Liver (tissue), 9 donors: Measurements from ENCODE around the gene ARCN1. TPM values are rescaled to one million over a fixed set of nuclear protein-coding genes. Genes with fewer than 3 reads are reported as not detected.

Experiments used
- DNase-seq: peaks from one replicate; pipeline ENCODE4 v3.0.0-alpha.2; 2017; ENCODE audit warnings: low spot score
- H3K27ac ChIP-seq, 2 donors: one replicate each; pipeline ENCODE4 v1.7.0; 2013; ENCODE audit warnings: inconsistent platforms in 2 of 2, low read length in 2 of 2, control low read depth in 1 of 2, low read depth in 1 of 2, mild to moderate bottlenecking in 1 of 2
- H3K27me3 ChIP-seq, 4 donors: one replicate each; pipeline versions ENCODE4 v1.6.1 to v1.7.0; 2013; ENCODE audit warnings: low read length in 3 of 4, inconsistent platforms in 1 of 4, mild to moderate bottlenecking in 1 of 4, moderate library complexity in 1 of 4; ENCODE audit not compliant: control insufficient read depth in 4 of 4, insufficient read depth in 4 of 4
- H3K36me3 ChIP-seq, 4 donors: one replicate each; pipeline versions ENCODE4 v1.6.1 to v1.7.0; 2013; ENCODE audit warnings: low read length in 3 of 4, mild to moderate bottlenecking in 3 of 4, low read depth in 1 of 4, moderate library complexity in 1 of 4; ENCODE audit not compliant: control insufficient read depth in 4 of 4, insufficient read depth in 3 of 4
- H3K4me1 ChIP-seq, 4 donors: one replicate each; pipeline versions ENCODE4 v1.6.1 to v1.7.0; 2013; ENCODE audit warnings: low read length in 3 of 4, mild to moderate bottlenecking in 3 of 4, moderate library complexity in 1 of 4; ENCODE audit not compliant: control insufficient read depth in 4 of 4, insufficient read depth in 4 of 4
- H3K4me3 ChIP-seq, 3 donors: one replicate each; pipeline versions ENCODE4 v1.6.1 to v1.7.0; 2013; ENCODE audit warnings: low read length in 3 of 3, control low read depth in 1 of 3, low read depth in 1 of 3, mild to moderate bottlenecking in 1 of 3
- H3K9ac ChIP-seq, 2 donors: one replicate each; pipeline ENCODE4 v1.7.0; 2013; ENCODE audit warnings: low read length in 2 of 2, mild to moderate bottlenecking in 2 of 2, moderate library complexity in 2 of 2, control low read depth in 1 of 2, low read depth in 1 of 2
- H3K9me3 ChIP-seq, 4 donors: one replicate each; pipeline versions ENCODE4 v1.6.1 to v1.7.0; 2013; ENCODE audit warnings: low read length in 3 of 4; ENCODE audit not compliant: control insufficient read depth in 4 of 4
- ATF3 ChIP-seq: IDR thresholded peaks from 2 replicates; pipeline ENCODE4 v1.6.1; 2016; ENCODE audit warnings: antibody characterized with exemption
- CTCF ChIP-seq: fragments of 150-350 bp; IDR thresholded peaks from 2 replicates; pipeline ENCODE4 v1.5.1; 2017; ENCODE audit warnings: improper control_type of control experiment, low read depth, low read length; ENCODE audit not compliant: missing input control
- EGR1 ChIP-seq, 2 donors: IDR thresholded peaks; 2 replicates each; pipeline ENCODE4 v1.6.1; 2016 to 2018; ENCODE audit warnings: antibody characterized with exemption in 2 of 2, low read depth in 2 of 2
- GABPA ChIP-seq, 2 donors: IDR thresholded peaks in 1 of 2; conservative IDR thresholded peaks in 1 of 2; 2 replicates each; pipeline ENCODE4 v1.6.1; 2016; ENCODE audit warnings: antibody characterized with exemption in 2 of 2, mild to moderate bottlenecking in 1 of 2, moderate library complexity in 1 of 2
- HNF4A ChIP-seq, 2 donors: conservative IDR thresholded peaks; 2 replicates each; pipeline ENCODE4 v1.6.1; 2016; ENCODE audit warnings: antibody characterized with exemption in 2 of 2, mild to moderate bottlenecking in 2 of 2
- NR2F2 ChIP-seq: IDR thresholded peaks from 2 replicates; pipeline ENCODE4 v1.6.1; 2016; ENCODE audit warnings: antibody characterized with exemption
- RAD21 ChIP-seq, 2 donors: IDR thresholded peaks; 2 replicates each; pipeline ENCODE4 v1.6.1; 2016; ENCODE audit warnings: antibody characterized with exemption in 2 of 2, mild to moderate bottlenecking in 2 of 2
- REST ChIP-seq: IDR thresholded peaks from 2 replicates; pipeline ENCODE4 v1.6.1; 2016; ENCODE audit warnings: antibody characterized with exemption, mild to moderate bottlenecking
- RXRA ChIP-seq, 2 donors: IDR thresholded peaks; 2 replicates each; pipeline ENCODE4 v1.6.1; 2017 to 2018; ENCODE audit warnings: antibody characterized with exemption in 2 of 2, mild to moderate bottlenecking in 1 of 2
- SP1 ChIP-seq: IDR thresholded peaks from 2 replicates; pipeline ENCODE4 v1.6.1; 2018; ENCODE audit warnings: antibody characterized with exemption, mild to moderate bottlenecking
- TAF1 ChIP-seq: conservative IDR thresholded peaks from 2 replicates; pipeline ENCODE4 v1.6.1; 2016; ENCODE audit warnings: antibody characterized with exemption, mild to moderate bottlenecking
- YY1 ChIP-seq: IDR thresholded peaks from 2 replicates; pipeline ENCODE4 v1.6.1; 2016; ENCODE audit warnings: antibody characterized with exemption, mild to moderate bottlenecking
- WGBS: extraction: QIAGEN DNeasy Blood & Tissue Kit; methylation state at CpG from one replicate; pipeline ENCODE4 v1.1.7; 2013; 5-methylcytosine and 5-hydroxymethylcytosine counted together
- polyA plus RNA-seq, 2 donors: library from polyadenylated mRNA; stranded (reverse) in 1 of 2; unstranded in 1 of 2; fragments of 200-250 nt in 1 of 2; fragments of >200 nt in 1 of 2; fragmentation: Nextera tagmentation in 1 of 2; extraction: Ambion mirVana in 1 of 2; gene quantifications; one replicate each; pipeline versions ENCODE4 v1.2.1 to v1.2.3, GENCODE V29; 2013 to 2015
- total RNA-seq, 2 donors: library from RNA; depleted of rRNA; stranded (reverse); fragments of >200 nt; gene quantifications; one replicate each; pipeline ENCODE4 v1.2.3, GENCODE V29; 2014
- donor health status: healthy.
- donor health status: healthy.
- donor health status: healthy.
- donor health status: healthy.
- donor health status: healthy.

ARCN1 gene
- total and polyA plus RNA-seq, 4 donors: 36.7 to 95.4 (median 51.8) TPM

- Histone ChIP-seq H3K9me3 (no peaks in the 10 kb centered on the region), H3K9ac (no peak overlapping the region), H3K36me3 (no peaks in the 10 kb centered on the region)
Measured at GRCh38 chr11:118634431-118635236, 62.4 kb downstream of the ARCN1 start.

GRCh38 chr11:118635237-118635591 lies 63.0 kb downstream of the ARCN1 start:
- Histone ChIP-seq H3K27ac (peak overlapping the region; percentile 20 to 22), H3K4me1 (peaks cover 0 to 15% (median 9%) of the 10 kb centered on the region in 4 donors), H3K9ac (no peak overlapping the region), H3K9me3 (no peaks in the 10 kb centered on the region), H3K27me3 (no peaks in the 10 kb centered on the region), H3K4me3 (peak overlapping the region; percentile 9 to 34 (median 12)), H3K36me3 (no peaks in the 10 kb centered on the region)
- WGBS: 43% methylated on average over 15 of the region's 15 CpGs
- no peak for DNase-seq
- TF ChIP-seq NR2F2 (no peak), CTCF (no peak), REST (no peak), RAD21 (IDR thresholded peaks at IDR 0.05) (no peak), EGR1 (IDR thresholded peaks at IDR 0.05; ENCODE audit: low read depth in 2 of 2) (no peak), TAF1 (no peak), RXRA (IDR thresholded peaks at IDR 0.05) (no peak), ATF3 (no peak), SP1 (no peak), HNF4A (conservative IDR thresholded peaks at IDR 0.05) (no peak), YY1 (no peak), GABPA (IDR thresholded peaks at IDR 0.05 in 1 of 2, conservative IDR thresholded peaks at IDR 0.05 in 1 of 2) (no peak)

More at GRCh38 chr11:118634431-118635236, 62.4 kb downstream of the ARCN1 start:
- peak overlapping the region; percentile 20 to 22 for H3K27ac ChIP-seq
- H3K4me3 ChIP-seq: peak overlapping the region; percentile 9 to 34 (median 12)
- whole genome bisulfite sequencing: 22% methylated on average over 41 of the region's 41 CpGs
- peak; percentile 69 for DNase-seq
- no peaks in the 10 kb centered on the region for H3K27me3 ChIP-seq
- TF ChIP-seq CTCF (peak; percentile 21), RAD21 (IDR thresholded peaks at IDR 0.05) (peak in 1 of 2 donors; percentile 59), HNF4A (conservative IDR thresholded peaks at IDR 0.05) (peak in 1 of 2 donors; percentile 9), ATF3 (no peak)
- peaks cover 0 to 15% (median 9%) of the 10 kb centered on the region in 4 donors for H3K4me1 ChIP-seq
